Measurements from ENCODE around the gene ARHGEF7.

Gene ARHGEF7

DNA sequence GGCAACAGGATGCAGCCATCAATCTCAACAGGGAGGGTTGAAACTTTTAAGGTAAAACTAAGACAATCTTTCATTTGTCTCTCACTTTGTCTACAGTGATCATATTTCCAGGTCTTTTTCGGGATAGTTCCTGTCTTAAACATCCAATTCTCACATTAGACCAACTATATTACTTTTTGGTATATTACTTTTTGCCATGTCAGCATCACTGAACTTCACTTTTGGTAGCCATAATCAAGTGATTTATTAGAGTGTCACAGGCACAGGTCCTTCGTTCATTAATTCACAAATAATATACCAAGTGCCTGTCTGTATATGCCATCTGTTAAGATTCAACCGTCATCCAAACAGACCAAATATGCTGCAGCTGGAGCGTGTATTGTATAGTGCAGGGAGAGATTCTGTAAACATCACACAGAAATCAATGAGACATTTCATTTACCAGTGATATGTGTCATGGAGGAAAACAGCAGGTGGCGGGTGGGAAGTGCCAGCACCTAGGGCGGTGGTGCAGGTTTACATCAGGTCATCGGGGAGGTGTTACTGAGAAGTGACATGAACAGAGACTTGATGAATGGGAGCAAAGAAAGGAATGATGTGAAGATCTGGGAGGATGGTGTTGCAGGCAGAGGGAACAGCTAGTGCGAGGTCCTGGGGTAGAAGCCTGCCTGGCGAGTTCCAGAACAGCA, 24.9 kb downstream of the ARHGEF7 start:
- no peak for DNase-seq

DNA sequence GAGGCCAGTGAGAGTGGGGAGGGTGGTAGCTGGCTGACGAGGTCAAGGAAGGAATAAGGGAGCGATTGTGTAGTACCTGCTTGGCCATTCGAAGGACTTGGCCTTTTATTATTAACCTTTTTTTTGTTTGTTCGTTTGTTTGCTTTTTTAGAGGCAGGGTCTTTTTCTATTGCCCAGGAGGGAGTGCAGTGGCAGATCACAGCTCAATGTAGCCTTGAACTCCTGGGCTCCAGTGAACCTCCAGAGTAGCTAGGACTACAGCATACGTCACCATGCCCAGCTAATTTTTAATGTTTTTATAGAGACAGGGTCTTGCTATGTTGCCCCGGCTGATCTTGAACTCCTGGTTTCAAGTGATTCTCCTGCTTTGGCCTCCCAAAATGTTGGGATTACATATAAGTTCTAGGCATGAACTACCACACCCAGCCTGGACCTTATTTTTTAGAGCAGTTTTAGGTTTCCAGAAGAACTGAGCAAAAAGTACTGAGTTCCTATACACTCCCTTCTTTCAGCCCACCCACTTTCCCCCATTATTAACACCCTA, 25.5 kb downstream of the ARHGEF7 start:
- no peak for DNase-seq

DNA sequence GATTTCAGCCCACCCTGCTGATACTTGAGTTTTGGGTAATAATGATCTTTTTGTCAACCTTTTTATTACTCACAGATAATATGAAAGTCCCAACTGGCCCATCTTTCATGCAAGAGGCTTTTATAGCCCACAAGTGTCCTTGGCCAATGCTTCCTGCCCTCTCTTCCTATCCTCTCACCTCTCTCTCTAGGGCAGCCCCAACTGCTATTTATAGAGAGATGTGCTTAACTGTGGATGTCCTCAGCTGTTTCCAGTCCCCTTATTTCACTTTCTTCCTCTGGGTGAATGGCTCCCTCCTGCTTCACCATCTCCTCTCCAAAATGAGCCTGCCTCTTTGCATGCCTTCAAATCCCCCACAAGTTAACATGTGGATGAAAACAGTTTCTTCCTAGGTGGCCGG, 27.4 kb downstream of the ARHGEF7 start:
- DNase-seq, result no peak

DNA sequence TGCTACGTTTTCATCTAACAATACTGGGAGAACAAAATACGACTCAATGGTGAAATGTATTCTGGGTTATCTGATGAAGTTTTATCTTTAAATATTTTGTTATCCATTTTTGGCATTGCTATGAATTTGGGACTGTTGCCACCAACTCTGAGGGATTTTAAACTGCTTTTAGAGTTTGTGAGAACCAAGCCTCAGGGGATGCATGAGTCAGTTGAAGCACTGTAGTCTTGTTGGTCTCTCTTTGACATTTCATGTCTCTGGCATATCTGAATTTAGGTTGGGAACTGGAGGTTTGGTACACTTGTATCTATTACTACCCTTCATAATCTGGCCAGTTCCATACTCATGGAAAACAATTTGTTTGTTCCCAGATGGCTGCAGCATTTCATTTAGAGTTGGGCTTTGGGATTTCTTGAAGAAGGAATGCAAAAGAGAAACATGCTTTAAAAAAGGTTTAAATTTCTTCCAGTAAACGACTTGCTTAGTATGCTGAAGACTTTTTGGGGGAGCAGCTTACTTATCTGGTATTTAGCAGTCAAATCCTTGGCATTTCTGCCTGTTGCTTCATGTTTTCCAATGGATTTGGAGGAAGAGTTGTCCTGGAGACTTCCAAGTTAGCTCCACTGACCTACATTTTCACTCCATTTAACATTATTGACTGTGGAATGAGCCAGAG, 28.9 kb downstream of the ARHGEF7 start:
- DNase-seq, result no peak

DNA sequence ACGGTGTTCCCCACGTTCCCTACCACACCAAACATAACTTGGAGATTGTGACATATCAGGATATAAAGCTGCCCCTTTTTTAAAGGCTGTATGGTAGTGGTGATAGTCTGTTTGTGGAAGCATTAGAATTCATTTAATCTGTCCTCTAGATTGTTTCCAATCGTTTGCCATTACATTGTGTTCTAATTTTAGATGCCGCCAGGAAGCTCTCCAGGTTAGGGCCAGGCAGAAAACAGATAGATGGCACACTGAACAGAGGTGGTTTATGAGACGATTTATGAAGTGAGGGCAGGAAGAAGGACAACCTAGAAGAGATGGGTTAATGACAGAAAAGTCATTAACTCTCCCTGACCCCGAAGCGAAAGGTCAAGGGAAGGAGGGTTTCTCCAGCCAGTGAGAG, 30.0 kb downstream of the ARHGEF7 start:
- no peak for DNase-seq

DNA sequence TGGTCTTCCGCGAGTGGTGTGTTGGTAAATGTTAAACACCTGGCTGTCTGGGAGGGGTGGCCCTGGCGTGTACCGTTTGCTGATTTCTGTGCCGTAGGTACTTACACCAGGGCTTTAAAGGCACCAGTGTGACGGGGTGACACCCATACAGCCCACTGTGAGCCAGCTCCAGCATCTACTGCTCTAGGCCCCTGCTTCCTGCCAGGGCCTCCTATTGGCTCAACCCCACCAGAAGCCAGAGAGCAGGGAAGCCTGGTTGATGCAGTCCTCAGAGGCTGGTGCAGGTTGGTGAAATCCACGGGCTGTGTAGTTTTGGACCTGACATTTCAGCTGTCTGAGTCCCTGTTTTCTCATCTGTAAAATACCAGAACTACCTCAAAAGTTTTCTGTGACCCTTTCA, 30.4 kb downstream of the ARHGEF7 start:
- no peak for DNase-seq

DNA sequence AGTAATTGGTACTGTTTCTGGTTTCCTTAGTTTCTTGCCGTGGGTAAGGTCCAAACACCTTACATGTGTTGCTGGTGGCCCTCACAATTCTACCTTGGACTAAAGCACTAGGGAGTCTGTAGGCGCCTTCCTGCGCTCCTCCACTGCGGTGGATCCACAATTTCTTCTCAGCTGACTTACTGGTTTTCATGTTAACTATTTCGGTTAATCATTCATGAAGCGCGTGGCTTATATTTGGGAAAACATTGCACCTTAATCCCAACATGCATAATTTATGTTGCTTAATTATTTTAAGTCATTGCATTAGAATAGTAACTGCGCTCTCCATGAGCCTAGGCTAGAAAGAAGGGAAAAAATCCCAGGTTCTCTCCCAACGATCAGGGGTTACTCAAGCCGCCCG, 37.7 kb downstream of the ARHGEF7 start:
- no peak for DNase-seq

DNA sequence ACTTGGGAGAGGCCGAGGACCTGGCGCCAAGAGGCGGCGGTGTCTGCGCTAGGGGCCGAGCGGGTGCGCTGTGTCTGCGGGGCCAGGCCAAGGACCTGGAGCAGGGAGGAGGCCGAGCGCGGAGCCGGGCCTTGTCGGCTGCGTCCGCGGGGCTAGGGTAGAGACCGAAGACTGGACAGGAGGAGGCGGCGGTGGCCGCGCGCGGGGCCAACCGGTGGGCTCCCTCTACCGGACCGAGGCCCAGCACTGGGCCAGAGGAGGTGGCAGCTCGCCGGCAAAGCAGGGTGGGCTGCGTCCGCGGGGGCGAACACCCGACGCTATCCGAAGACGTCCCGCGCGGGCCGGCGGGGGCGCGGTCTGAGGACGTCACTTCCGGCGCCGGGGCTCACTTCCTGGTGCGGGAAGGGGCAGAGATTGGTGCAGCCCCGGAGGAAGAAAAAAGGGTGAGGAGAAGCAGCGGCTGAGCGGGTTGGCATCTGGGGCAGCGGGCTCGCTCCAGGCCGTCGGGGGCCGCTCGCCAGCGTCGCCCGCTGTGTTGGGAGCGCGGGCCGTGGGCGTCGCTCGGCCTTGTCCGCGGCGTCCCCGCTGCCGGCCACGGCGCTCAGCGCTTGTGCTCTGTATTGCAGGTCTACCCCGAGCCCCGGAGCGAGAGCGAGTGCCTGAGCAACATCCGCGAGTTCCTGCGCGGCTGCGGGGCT, 38.3 kb downstream of the ARHGEF7 start:
- DNase-seq, result peak; percentile 38

DNA sequence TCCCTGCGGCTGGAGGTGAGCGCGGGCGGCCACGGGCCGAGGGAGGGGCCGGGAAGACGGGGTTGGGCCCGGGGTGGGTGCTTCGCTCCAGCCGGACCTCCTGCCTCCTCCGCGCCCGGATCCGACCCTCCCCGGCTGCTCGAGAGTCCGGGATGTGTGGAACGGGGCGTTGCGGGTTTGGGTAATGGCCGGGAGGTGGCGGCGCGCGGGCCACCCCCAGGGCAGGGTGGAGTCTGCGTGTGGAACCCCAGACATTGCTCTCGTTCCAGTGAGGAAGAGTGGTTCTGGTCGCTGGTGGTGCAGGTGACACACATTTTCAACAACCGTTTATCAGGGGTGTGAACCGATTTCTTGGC, 38.8 kb downstream of the ARHGEF7 start:
- DNase-seq, result no peak

DNA sequence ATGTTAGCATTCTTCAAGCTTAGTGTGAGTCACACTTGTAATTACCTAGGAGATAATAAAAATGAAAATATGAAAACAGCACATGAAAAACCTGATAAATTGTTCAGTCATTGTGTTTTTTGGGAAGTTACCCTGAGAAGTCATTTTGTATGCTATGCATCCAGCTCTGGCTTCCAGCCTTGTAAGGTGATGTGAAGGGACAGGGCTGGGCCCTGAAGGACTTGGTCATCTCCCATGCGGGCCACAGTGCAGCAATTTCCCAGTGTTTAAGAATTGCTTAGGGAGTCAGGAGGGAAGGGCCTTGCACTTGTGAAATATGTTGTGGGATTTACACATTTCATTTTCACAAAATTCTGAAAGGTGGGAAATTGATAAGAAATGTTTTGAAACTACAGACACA, 41.3 kb downstream of the ARHGEF7 start:
- no peak for DNase-seq

DNA sequence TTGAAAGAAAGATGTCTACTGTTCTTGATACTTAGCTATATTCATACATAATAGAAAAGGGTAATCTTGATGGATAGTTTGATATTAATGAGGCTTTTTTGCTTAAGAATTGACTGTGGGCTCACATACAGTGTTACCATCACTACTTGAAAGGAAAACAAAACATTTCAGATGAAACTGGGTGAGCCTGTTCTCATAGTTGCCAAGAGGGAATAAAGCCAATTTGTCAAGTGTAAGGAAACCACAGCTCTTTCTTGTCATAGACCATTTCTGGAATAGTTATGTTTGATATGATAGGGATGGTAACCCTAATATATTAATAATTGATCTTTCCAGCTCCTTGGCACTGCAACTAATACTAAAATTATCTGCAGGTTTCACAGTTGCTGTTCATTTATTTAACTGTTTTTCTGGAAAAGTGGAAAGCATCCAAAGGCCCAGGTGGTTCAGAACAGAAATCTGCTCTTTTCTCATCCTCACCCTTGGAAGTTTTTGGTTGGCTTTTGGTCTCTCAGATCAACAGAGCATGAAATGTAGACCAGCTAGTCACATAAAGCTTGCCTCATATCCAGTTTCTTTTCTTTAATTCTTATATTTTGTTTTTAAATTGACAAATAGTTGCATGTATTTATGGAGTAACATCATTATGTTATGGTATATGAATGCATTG, 43.2 kb downstream of the ARHGEF7 start:
- DNase-seq, result no peak

DNA sequence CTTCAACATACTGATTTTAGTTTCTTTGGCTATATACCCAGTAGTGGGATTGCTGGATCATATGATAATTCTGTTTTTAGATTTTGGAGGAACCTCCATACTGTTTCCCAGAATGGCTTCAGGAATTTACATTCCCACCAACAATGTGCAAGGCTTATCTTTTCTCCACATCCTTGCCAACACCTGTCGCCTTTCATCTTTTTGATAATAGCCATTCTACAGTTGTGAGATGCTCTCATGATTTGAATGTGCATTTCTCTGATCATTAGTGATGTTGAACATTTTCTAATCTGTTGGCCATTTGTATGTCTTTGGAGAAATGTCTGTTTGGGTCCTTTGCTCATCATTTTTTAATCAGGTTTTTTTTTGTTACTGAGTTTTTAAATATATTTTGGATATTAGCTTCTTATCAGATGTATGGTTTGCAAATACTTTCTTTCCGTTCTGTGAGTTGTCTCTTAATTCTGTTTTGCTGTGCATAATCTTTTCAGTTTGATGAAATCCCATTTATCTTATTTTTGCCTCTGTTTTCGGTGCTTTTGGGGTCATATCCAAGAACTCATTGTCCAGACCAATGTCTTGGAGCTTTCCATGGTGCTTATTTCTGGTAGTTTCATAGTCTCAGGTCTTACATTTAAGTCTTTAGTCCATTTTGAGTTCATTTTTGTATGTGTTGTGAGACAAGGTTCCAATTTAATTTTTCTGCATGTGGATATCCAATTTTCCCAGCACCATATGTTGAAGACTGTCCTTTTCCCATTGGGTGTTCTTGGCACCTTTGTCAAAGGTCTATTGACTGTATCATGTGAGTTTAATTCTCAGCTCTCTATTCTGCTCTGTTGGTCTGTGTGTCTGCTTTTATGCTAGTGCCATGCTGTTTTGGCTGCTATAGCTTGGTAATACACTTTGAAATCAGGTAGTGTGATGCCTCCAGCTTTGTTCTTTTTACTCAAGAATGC, 44.5 kb downstream of the ARHGEF7 start:
- no peak for DNase-seq

DNA sequence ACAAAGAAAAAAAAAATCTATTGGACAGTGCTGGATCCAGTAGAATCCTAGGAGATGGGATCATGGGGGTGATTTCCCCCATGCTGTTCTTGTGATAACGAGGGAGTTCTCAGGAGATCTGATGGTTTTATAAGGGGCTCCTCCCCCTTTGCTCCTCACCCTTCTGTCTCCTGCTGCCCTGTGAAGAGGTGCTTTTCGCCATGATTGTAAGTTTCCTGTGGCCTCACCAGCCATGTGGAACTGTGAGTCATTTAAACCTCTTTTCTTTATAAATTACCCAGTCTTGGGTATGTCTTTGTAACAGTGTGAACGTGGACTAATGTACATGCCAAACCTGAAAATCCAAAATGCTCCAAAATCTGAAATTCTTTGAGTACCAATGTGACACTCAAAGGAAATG, 45.5 kb downstream of the ARHGEF7 start:
- DNase-seq, result no peak

DNA sequence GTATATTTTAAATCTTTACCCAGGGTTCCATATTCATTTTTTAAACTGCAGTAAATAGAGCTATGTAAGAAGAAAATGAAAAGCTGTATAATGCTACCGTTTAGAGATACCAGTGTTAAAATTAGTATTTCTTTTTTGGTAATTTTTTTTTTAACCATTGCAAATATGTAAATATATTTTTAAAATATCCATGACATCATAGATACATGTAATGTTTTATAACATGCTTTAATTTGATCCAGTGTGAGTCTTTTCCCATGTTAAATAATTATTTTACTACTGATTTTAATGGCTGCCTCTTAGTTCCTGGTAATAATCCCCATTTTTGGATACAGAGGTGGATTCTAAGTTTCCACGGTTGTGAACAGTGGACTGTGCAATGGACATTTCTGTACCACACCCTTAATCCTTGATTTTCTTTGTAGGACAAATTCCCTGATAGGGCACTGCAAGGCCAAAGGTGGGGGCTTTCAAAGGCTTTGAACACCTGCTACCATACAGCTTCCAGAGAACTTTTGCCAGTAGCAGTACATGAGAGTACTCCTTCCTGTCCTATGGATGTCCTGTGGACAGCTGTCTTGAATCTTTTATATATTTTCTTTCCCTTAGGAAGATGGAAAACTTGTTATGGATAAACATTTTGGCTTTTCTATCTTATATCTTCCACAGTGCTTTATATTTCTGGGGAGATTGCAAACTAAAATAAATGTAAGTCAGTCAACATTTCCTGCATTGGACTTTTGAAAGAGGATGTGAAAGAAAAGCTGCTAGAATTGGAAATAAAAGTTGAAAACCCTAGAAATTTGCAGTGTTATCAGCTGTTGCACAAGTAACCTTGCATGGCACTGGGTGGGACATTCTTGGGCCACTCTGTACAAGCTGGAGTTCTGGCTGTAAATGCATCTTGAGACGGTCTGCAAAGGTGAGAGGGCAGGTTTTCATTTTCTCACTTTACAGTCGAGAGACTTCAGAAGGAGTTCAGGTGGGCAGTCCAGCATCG, 46.8 kb downstream of the ARHGEF7 start:
- no peak for DNase-seq

DNA sequence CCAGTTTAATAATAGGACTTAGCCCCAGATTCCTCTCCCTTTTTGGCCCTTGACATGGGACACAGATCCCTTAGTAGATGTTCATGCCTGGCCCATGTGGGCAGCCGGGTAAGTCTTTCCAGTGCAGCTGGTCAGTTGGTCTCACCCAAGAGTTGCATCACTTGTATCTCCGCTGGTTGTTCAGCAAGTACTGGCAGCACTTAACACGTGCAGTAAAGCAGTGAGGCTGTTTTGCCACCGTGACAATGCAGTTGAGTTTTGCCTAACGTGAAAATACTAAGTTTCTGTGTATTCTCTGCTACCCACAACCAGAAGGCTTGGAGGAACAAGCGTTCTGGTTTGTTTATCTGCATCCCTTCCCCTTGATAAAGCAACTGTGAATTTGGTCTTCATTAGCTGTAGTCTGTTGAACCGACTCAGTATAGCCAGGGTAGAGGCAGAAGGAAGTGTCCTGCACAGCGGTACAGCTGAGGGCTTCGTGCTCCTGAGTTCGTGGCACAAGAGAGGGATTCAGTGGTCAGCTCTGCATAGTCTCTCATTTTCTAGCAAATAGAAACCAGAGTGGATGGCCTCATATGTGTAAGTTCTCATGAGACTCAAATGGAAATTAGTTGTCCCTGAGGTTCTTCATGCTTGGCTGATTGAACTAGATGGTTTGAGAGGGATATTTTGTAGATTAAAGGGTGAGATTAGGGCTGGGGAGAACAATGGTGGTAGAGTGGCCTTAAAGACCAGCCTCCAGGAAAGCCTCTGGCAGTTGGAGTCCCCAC, 50.3 kb downstream of the ARHGEF7 start:
- DNase-seq, result no peak

DNA sequence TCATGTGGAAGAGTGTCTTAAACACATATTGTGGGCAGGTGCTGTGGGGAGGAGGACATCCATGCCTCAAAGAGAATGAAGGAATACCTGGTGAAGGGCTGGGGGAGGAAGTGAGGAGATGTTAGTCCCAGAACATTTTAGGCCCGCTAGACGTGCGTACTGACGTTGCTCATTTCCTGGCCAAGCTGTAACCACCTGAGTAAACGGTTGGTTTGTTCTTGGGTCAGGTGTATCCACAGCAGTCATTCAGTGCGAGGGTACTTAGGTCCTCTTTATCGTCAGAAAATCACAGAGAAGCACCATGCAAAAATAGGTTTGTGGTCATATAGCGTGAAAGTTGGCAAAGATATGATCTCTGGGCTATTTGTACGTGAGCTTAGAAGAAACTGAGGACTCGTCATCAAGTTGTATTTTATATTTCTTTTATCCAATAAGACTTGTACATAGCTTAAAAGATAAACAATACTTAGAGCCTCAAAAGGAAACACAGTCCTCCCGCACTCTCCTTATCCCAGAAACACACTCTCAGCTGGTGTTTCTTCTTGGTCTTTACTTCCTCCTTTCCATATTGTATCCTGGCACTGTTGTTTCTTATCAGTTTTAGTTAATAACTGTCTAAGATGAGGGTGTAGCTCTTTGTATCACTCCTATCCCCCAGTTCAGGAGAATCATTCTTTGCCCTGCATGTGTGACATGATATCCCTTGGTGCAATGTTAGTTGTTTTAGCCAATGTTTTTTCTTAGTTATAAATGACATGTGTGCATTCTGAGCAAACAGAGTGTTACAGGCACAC, 52.0 kb downstream of the ARHGEF7 start:
- DNase-seq, result no peak

DNA sequence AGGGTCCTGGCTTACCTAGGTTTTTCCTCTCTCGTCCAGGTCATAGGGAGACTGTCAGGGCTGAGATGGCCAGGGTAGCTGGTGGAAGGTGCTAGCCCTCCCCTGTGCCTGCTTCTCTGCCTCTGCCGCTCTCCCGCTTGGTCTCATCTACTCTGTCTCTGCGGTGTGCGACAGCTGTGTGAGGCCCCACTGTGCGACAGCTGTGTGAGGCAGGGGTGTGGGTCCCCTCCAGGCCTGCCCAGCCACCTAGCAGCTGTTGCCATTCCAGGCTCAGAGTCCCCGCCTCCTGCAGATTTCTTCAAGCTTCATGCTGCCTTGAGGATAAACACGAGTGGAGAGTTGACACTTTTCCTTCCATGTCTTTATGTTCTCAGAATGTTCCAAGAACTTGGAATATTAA, 53.0 kb downstream of the ARHGEF7 start:
- DNase-seq, result no peak

DNA sequence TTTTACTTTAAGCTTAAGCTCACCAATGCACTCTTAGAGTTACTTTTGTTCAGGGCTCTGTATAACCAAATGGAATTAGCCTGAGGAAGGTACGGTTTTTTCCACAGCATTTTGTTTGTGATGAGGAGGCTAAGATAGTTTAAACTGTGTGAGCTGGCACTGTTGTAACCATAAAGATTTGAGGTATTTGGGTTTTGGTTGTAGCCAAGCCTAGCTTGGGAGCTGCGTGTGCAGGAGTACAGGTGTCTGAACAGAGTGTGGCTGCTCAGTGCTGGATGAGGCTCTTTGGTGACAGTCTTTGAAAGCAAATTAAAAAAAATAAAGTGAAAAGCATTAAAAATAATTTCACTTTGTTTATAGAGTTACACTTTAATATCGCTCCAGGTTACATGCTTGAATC, 56.0 kb downstream of the ARHGEF7 start:
- no peak for DNase-seq

DNA sequence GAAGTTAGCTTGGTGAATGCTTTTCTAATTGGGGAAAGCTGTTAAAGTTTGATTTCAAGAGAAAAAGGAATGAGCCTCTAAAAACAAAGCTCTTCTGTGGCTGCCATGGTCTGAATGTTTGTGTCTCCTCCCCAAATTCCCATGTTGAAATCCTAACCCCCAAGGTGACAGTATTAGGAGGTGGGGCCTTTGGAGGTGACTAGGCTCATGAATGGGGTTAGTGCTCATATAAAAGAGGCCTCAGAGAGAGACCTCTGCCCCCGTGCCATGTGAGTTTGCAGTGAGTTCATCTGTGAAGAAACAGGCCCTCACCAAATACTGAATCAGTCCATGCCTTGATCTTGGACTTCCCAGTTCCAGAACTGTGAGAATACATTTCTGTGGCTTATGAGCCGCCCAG, 56.5 kb downstream of the ARHGEF7 start:
- no peak for DNase-seq
